ENCODE results near the gene DTHD1.

Gene DTHD1

DNA sequence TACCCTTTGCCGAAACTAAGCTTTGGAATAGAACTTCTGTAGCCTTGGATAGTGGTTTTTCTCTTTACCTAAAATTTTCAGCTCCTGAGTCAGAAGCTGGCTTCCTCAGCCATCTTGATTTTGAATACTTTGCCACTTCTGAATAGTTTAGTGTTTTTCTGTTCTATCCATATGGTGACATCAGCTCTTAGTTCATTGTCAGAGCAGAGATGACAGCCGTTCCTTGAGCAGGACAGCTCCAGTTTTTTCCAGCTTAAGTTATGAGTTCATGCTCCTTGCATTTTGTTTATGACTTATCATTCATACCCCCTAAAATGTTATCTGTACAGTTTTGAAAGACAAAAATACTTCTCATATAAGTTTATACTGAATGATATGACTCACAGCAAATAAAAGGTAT lies 47.8 kb downstream of the DTHD1 start:
- no peak overlapping the region for H3K4me3 ChIP-seq (ENCODE audit: low read length in 2 of 2)
- no peaks in the 10 kb centered on the region for H3K27me3 ChIP-seq (ENCODE audit: control insufficient read depth in 1 of 2, insufficient read depth in 2 of 2, low read length in 2 of 2)
- H3K9me3 ChIP-seq (ENCODE audit: control insufficient read depth in 2 of 2, low read length in 2 of 2), result no peaks in the 10 kb centered on the region
- H3K27ac ChIP-seq (ENCODE audit: low read length), result no peak overlapping the region
- no peaks in the 10 kb centered on the region for H3K4me1 ChIP-seq (ENCODE audit: control insufficient read depth, insufficient read depth, low read length)
- H3K36me3 ChIP-seq (ENCODE audit: control insufficient read depth in 2 of 2, insufficient read depth in 2 of 2, low read length in 2 of 2), result no peaks in the 10 kb centered on the region
- no peak overlapping the region for H3K9ac ChIP-seq (ENCODE audit: low read length in 2 of 2)

DNA sequence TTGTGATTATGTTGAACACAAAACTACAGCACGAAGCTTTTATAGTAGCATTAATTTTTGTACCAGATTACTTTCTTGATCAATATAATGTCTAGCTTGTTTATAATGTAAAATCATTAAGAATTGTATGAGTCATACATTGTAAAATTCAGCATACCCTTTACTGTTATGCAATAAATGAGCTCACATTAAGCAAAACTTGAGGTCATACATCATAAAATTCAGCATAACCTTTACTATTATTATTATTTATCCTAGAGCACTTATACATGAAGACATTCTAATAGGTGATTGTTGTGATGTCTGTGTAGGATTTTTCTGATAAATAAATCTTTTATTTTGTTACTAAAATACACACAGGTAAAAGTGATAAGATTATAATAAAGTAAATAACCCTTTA lies 49.4 kb downstream of the DTHD1 start:
- Histone ChIP-seq H3K9me3 (ENCODE audit: control insufficient read depth in 2 of 2, low read length in 2 of 2) (no peaks in the 10 kb centered on the region), H3K27ac (ENCODE audit: low read length) (no peak overlapping the region), H3K27me3 (ENCODE audit: control insufficient read depth in 1 of 2, insufficient read depth in 2 of 2, low read length in 2 of 2) (no peaks in the 10 kb centered on the region), H3K4me3 (ENCODE audit: low read length in 2 of 2) (no peak overlapping the region), H3K36me3 (ENCODE audit: control insufficient read depth in 2 of 2, insufficient read depth in 2 of 2, low read length in 2 of 2) (no peaks in the 10 kb centered on the region), H3K9ac (ENCODE audit: low read length in 2 of 2) (no peak overlapping the region), H3K4me1 (ENCODE audit: control insufficient read depth, insufficient read depth, low read length) (no peaks in the 10 kb centered on the region)

DNA sequence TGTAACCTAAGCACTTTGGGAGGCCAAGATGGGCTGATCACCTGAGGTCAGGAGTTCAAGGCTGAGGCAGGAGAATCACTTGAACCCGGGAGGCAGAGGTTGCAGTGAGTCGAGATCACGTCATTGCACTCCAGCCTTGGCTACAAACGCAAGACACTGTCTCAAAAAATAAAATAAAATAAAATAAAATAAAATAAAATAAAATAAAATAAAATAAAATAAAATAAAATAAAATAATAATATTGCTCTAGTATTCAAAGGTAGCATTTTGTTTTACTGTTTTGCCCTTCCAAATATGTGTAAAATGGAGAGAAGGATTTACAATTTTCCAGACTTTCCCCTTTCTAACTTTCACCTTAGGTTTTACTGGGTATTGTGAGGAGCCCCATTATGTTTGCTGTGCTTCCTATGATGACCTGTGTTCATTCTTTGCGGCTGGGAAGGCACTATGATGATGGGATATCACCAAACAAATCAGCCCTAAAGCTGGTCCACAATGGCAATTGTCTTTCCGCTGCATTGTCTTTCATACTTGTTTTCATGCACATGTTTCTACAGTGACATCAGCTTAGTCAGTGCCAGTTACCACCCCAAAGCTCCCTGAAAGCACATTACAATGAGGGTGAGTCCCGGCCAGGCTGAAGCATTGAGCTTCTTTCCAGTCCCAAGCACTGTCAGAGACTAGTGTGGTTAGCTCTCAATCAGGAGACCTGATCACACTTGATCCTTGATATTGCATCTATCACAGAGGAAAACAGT lies 50.8 kb downstream of the DTHD1 start:
- Histone ChIP-seq H3K4me1 (ENCODE audit: control insufficient read depth, insufficient read depth, low read length) (no peaks in the 10 kb centered on the region), H3K27me3 (ENCODE audit: control insufficient read depth in 1 of 2, insufficient read depth in 2 of 2, low read length in 2 of 2) (no peaks in the 10 kb centered on the region), H3K9ac (ENCODE audit: low read length in 2 of 2) (no peak overlapping the region), H3K9me3 (ENCODE audit: control insufficient read depth in 2 of 2, low read length in 2 of 2) (no peaks in the 10 kb centered on the region), H3K4me3 (ENCODE audit: low read length in 2 of 2) (no peak overlapping the region), H3K36me3 (ENCODE audit: control insufficient read depth in 2 of 2, insufficient read depth in 2 of 2, low read length in 2 of 2) (no peaks in the 10 kb centered on the region), H3K27ac (ENCODE audit: low read length) (no peak overlapping the region)

DNA sequence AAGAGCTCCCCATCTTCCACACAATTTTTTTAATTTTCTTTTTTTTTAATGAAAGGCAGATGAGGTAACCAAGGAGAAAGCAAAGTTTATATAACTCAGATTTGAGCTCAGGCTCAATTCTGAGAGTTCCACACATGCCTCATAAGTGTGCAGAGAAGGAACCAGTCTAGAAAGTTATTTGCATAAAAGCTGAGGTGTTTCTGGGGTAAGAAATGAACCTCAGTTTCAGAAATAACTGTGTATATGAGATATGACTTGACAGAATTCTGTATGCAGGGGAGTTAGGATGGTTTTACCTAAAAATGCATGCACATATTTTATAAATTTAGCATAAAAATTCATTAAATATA lies 51.3 kb downstream of the DTHD1 start:
- no peaks in the 10 kb centered on the region for H3K36me3 ChIP-seq (ENCODE audit: control insufficient read depth in 2 of 2, insufficient read depth in 2 of 2, low read length in 2 of 2)
- no peaks in the 10 kb centered on the region for H3K27me3 ChIP-seq (ENCODE audit: control insufficient read depth in 1 of 2, insufficient read depth in 2 of 2, low read length in 2 of 2)
- no peak overlapping the region for H3K9ac ChIP-seq (ENCODE audit: low read length in 2 of 2)
- H3K4me1 ChIP-seq (ENCODE audit: control insufficient read depth, insufficient read depth, low read length), result no peaks in the 10 kb centered on the region
- H3K27ac ChIP-seq (ENCODE audit: low read length), result no peak overlapping the region
- no peaks in the 10 kb centered on the region for H3K9me3 ChIP-seq (ENCODE audit: control insufficient read depth in 2 of 2, low read length in 2 of 2)
- H3K4me3 ChIP-seq (ENCODE audit: low read length in 2 of 2), result no peak overlapping the region

DNA sequence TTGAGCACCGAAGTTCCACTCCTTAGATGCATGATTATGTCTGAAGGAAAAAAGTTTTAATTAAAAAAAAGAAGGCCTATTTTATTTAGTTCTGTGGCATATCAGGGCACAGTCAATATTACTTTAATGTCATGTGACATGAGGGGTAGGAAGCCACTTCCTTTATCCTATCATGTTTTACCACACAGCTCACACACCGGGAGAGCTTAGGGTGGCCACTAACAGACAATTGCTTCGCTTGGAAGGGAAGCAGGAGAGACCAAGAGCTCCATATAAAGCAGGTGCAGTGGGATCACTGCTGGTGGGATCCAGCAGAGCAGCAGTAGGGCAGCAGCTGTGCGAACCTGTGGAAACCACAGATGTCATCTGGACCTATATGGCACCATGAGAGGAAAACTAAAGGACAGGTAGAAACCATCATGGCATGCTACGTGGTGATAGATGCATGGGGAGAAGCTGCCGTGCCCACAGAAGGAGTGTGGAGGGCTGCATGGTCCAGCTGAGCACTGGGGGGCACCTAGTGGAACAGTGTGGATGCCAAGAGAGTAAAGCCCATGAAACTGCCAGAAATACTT lies 52.0 kb downstream of the DTHD1 start:
- Histone ChIP-seq H3K4me1 (ENCODE audit: control insufficient read depth, insufficient read depth, low read length) (no peaks in the 10 kb centered on the region), H3K36me3 (ENCODE audit: control insufficient read depth in 2 of 2, insufficient read depth in 2 of 2, low read length in 2 of 2) (no peaks in the 10 kb centered on the region), H3K27me3 (ENCODE audit: control insufficient read depth in 1 of 2, insufficient read depth in 2 of 2, low read length in 2 of 2) (no peaks in the 10 kb centered on the region), H3K9me3 (ENCODE audit: control insufficient read depth in 2 of 2, low read length in 2 of 2) (no peaks in the 10 kb centered on the region), H3K4me3 (ENCODE audit: low read length in 2 of 2) (no peak overlapping the region), H3K9ac (ENCODE audit: low read length in 2 of 2) (no peak overlapping the region), H3K27ac (ENCODE audit: low read length) (no peak overlapping the region)

DNA sequence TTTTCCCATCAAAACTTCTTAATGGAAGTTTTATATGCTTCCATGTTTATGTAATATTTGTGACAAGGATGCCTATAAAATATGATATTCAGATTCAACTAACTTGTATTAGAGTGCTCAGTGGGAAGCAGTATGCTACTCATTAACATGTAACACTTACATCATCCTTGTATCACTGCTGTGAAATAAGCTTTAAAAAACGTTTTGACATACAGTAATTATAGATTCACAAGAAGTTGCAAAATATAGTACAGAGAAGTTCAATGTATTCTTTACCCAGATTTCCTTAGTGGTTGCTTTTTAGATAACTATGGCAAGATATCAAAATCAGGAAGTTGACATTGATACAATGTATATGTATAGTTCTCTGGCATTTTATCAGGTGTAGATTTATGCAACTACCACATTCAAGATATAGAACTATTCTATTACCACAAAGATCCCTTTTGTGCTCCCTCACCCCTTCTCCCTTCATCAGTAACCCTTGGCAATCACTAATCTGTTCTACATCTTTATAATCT lies 56.3 kb downstream of the DTHD1 start:
- no peak overlapping the region for H3K27ac ChIP-seq (ENCODE audit: low read length)
- no peaks in the 10 kb centered on the region for H3K9me3 ChIP-seq (ENCODE audit: control insufficient read depth in 2 of 2, low read length in 2 of 2)
- H3K36me3 ChIP-seq (ENCODE audit: control insufficient read depth in 2 of 2, insufficient read depth in 2 of 2, low read length in 2 of 2), result no peaks in the 10 kb centered on the region
- no peaks in the 10 kb centered on the region for H3K4me1 ChIP-seq (ENCODE audit: control insufficient read depth, insufficient read depth, low read length)
- no peak overlapping the region for H3K4me3 ChIP-seq (ENCODE audit: low read length in 2 of 2)
- no peaks in the 10 kb centered on the region for H3K27me3 ChIP-seq (ENCODE audit: control insufficient read depth in 1 of 2, insufficient read depth in 2 of 2, low read length in 2 of 2)
- no peak overlapping the region for H3K9ac ChIP-seq (ENCODE audit: low read length in 2 of 2)

DNA sequence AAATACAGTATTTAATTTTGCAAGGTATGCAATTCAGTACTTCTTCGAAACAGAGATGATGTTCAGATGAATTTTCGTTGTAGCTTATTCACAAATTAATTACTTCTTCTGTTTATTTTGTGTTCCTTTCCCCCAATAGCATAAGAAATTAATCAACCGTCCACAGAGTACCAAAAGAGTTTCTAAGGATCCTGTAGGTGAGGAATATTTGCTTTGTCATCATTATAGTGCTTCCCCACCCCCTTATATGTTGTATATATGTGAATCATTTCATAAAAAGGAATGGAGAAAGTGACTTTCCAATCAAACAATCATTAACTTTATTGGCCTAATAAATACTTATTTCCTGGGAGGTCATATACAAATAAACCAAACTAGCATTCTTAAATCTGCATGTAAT lies 57.6 kb downstream of the DTHD1 start:
- H3K4me3 ChIP-seq (ENCODE audit: low read length in 2 of 2), result no peak overlapping the region
- no peak overlapping the region for H3K9ac ChIP-seq (ENCODE audit: low read length in 2 of 2)
- H3K36me3 ChIP-seq (ENCODE audit: control insufficient read depth in 2 of 2, insufficient read depth in 2 of 2, low read length in 2 of 2), result no peaks in the 10 kb centered on the region
- H3K9me3 ChIP-seq (ENCODE audit: control insufficient read depth in 2 of 2, low read length in 2 of 2), result no peaks in the 10 kb centered on the region
- H3K27me3 ChIP-seq (ENCODE audit: control insufficient read depth in 1 of 2, insufficient read depth in 2 of 2, low read length in 2 of 2), result no peaks in the 10 kb centered on the region
- H3K4me1 ChIP-seq (ENCODE audit: control insufficient read depth, insufficient read depth, low read length), result no peaks in the 10 kb centered on the region
- H3K27ac ChIP-seq (ENCODE audit: low read length), result no peak overlapping the region

DNA sequence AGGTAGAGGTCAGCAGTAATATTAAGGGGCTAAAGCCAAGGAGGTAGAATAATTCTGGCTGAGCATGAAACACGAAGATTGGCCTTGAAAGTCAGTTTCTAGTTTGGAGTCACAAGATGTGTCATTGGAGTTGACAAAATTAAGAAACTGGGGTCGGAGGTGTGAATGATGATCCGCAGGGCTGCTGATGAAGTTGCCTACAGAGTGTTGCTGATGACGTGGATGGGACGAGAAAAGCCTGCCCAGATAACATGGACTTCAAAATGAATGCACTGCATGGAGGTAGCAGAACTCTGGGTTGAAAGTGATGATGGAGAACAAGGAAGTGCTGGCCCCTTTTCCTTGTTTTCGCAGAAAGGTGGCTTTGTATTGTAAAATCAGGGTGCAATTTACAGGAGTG lies 60.5 kb downstream of the DTHD1 start:
- H3K9ac ChIP-seq (ENCODE audit: low read length in 2 of 2), result no peak overlapping the region
- H3K4me3 ChIP-seq (ENCODE audit: low read length in 2 of 2), result no peak overlapping the region
- no peaks in the 10 kb centered on the region for H3K27me3 ChIP-seq (ENCODE audit: control insufficient read depth in 1 of 2, insufficient read depth in 2 of 2, low read length in 2 of 2)
- no peaks in the 10 kb centered on the region for H3K4me1 ChIP-seq (ENCODE audit: control insufficient read depth, insufficient read depth, low read length)
- H3K27ac ChIP-seq (ENCODE audit: low read length), result no peak overlapping the region
- H3K9me3 ChIP-seq (ENCODE audit: control insufficient read depth in 2 of 2, low read length in 2 of 2), result no peaks in the 10 kb centered on the region
- H3K36me3 ChIP-seq (ENCODE audit: control insufficient read depth in 2 of 2, insufficient read depth in 2 of 2, low read length in 2 of 2), result no peaks in the 10 kb centered on the region

DNA sequence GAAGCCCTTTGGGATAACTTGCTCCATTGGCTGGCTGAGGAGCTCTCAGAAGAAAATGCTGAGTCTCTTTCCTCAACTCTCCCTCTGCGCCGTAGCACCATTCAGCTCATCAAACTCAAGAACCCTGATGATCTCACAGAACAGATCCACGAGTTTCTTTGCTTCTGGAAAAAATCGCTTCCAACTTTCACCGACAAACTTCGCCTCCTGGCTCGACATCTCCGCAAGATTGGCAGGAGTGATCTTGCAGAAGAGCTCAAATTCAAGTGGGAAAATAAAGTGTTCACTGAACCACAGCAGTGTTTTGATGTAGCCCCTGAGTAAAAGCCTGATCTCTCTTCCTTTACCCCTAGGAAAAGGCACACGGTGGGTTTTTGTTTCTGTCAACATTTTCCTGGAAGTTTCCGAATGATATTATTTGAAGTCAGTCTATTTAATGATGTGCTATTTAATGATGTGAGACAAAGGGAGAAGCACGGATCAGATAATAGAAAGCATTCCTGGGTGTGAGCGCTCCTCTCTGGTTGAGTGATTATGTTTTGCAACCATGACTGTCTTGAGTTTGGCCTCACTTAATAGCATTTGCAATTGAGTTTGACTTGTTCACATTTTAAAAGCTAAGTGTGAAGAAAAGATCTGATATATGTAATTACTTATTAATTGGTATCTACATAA lies 62.2 kb downstream of the DTHD1 start:
- no peaks in the 10 kb centered on the region for H3K27me3 ChIP-seq (ENCODE audit: control insufficient read depth in 1 of 2, insufficient read depth in 2 of 2, low read length in 2 of 2)
- H3K4me3 ChIP-seq (ENCODE audit: low read length in 2 of 2), result no peak overlapping the region
- H3K9me3 ChIP-seq (ENCODE audit: control insufficient read depth in 2 of 2, low read length in 2 of 2), result no peaks in the 10 kb centered on the region

DNA sequence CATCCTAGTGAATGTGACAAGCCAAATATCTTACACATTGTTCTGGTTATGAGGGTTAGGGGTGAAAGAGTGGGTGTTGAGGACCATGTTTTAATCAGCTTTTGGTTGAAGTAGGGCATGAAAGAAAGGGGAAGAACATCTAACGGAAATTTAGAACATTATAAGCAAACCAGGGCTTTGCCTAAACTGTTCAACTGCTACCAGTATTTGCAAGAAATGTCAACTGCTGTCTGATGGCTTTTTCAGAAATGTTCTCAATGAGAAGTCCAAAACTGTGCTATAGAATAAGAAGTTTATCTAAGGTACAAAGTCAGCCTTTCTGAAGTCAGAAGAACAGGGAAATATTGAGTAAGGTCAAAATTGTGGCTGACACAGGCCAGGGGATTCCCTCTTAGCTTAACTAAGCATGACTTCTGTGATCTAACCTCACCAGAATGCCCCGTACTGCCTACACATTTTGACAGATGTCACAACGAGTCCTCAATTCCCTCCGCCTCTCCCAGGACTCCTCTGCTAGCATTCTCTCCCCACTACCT lies 67.1 kb downstream of the DTHD1 start:
- Histone ChIP-seq H3K4me3 (ENCODE audit: low read length in 2 of 2) (no peak overlapping the region), H3K27ac (ENCODE audit: low read length) (no peak overlapping the region), H3K4me1 (ENCODE audit: control insufficient read depth, insufficient read depth, low read length) (no peaks in the 10 kb centered on the region), H3K9me3 (ENCODE audit: control insufficient read depth in 2 of 2, low read length in 2 of 2) (no peaks in the 10 kb centered on the region), H3K9ac (ENCODE audit: low read length in 2 of 2) (no peak overlapping the region), H3K27me3 (ENCODE audit: control insufficient read depth in 1 of 2, insufficient read depth in 2 of 2, low read length in 2 of 2) (no peaks in the 10 kb centered on the region), H3K36me3 (ENCODE audit: control insufficient read depth in 2 of 2, insufficient read depth in 2 of 2, low read length in 2 of 2) (no peaks in the 10 kb centered on the region)

More for the DNA sequence above, 62.2 kb downstream of the DTHD1 start:
- Histone ChIP-seq H3K36me3 (ENCODE audit: control insufficient read depth in 2 of 2, insufficient read depth in 2 of 2, low read length in 2 of 2) (no peaks in the 10 kb centered on the region), H3K4me1 (ENCODE audit: control insufficient read depth, insufficient read depth, low read length) (no peaks in the 10 kb centered on the region), H3K9ac (ENCODE audit: low read length in 2 of 2) (no peak overlapping the region), H3K27ac (ENCODE audit: low read length) (no peak overlapping the region)

All from stomach smooth muscle (tissue), 2 donors.